Subcutaneous abdominal adipose tissue (tissue), 5 donors: ENCODE measurements around the gene MED13L.
"Not testable (repeated sequence)": the region's sequence is repeated elsewhere in the genome, so short reads cannot be mapped to it uniquely, and the experiment has no call there.

Experiments used
- H3K27ac ChIP-seq: one replicate; pipeline ENCODE4 v1.7.0; 2013; ENCODE audit warnings: low read depth, mild to moderate bottlenecking, inconsistent platforms, low read length, moderate library complexity
- H3K27me3 ChIP-seq, 5 donors: one replicate each; pipeline ENCODE4 v1.7.0; 2013; ENCODE audit warnings: low read length in 5 of 5, inconsistent platforms in 1 of 5; ENCODE audit not compliant: control insufficient read depth in 5 of 5, insufficient read depth in 4 of 5
- H3K36me3 ChIP-seq, 5 donors: one replicate each; pipeline ENCODE4 v1.7.0; 2013; ENCODE audit warnings: low read length in 5 of 5; ENCODE audit not compliant: control insufficient read depth in 5 of 5, insufficient read depth in 5 of 5
- H3K4me1 ChIP-seq, 5 donors: one replicate each; pipeline ENCODE4 v1.7.0; 2013; ENCODE audit warnings: low read length in 5 of 5, mild to moderate bottlenecking in 3 of 5, moderate library complexity in 1 of 5; ENCODE audit not compliant: control insufficient read depth in 5 of 5, insufficient read depth in 5 of 5
- H3K4me3 ChIP-seq, 5 donors: one replicate each; pipeline ENCODE4 v1.7.0; 2013; ENCODE audit warnings: low read length in 5 of 5, low read depth in 1 of 5
- H3K9ac ChIP-seq, 5 donors: one replicate each; pipeline ENCODE4 v1.7.0; 2013; ENCODE audit warnings: low read length in 5 of 5, mild to moderate bottlenecking in 4 of 5, moderate library complexity in 3 of 5
- H3K9me3 ChIP-seq, 5 donors: one replicate each; pipeline ENCODE4 v1.7.0; 2013; ENCODE audit warnings: low read length in 5 of 5; ENCODE audit not compliant: control insufficient read depth in 5 of 5
- donor health status: healthy.
- donor health status: healthy.
- donor health status: healthy.
- donor health status: healthy.
- donor health status: healthy.

The MED13L gene

GRCh38 chr12:116141110-116141832, 136.2 kb downstream of the MED13L start:
- H3K27me3 ChIP-seq = no peaks in the 10 kb centered on the region
- H3K27ac ChIP-seq = peak overlapping the region; percentile 6
- no peaks in the 10 kb centered on the region for H3K36me3 ChIP-seq
- H3K4me1 ChIP-seq = peaks cover 2 to 35% (median 33%) of the 10 kb centered on the region in 5 donors
- no peak overlapping the region for H3K9ac ChIP-seq
- H3K9me3 ChIP-seq = no peaks in the 10 kb centered on the region
- no peak overlapping the region for H3K4me3 ChIP-seq

- H3K36me3 ChIP-seq = no peaks in the 10 kb centered on the region
- H3K9ac ChIP-seq = no peak overlapping the region
- H3K4me1 ChIP-seq = peaks cover 2 to 35% (median 33%) of the 10 kb centered on the region in 5 donors
- no peak overlapping the region for H3K4me3 ChIP-seq
- H3K9me3 ChIP-seq = no peaks in the 10 kb centered on the region
- no peaks in the 10 kb centered on the region for H3K27me3 ChIP-seq
- H3K27ac ChIP-seq = peak overlapping the region; percentile 6
These were observed 137.0 kb downstream of the MED13L start for GRCh38 chr12:116140529-116140928.

DNA sequence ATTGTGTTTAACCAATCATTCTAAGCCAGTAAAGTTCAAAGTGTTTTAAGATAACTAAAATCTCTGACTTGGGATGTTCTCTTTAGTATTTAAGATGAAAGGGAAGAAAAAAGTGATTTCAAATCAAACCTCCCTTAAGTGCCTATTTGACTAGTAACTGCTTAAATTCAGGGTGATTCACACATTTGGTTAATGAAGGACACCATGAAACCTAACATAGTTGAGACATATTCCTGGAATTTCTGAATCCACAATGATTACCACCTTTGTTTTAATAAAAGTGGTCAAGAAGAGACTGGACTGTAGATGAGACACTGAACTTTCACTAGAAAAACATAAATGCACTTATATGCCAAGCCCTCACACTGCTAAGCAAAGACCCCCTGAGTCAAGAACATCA, 138.7 kb downstream of the MED13L start:
- Histone ChIP-seq H3K27ac (no peak overlapping the region), H3K9ac (no peak overlapping the region), H3K4me1 (peaks cover 2 to 35% (median 31%) of the 10 kb centered on the region in 5 donors), H3K36me3 (no peaks in the 10 kb centered on the region), H3K9me3 (no peaks in the 10 kb centered on the region), H3K4me3 (no peak overlapping the region), H3K27me3 (no peaks in the 10 kb centered on the region)

DNA sequence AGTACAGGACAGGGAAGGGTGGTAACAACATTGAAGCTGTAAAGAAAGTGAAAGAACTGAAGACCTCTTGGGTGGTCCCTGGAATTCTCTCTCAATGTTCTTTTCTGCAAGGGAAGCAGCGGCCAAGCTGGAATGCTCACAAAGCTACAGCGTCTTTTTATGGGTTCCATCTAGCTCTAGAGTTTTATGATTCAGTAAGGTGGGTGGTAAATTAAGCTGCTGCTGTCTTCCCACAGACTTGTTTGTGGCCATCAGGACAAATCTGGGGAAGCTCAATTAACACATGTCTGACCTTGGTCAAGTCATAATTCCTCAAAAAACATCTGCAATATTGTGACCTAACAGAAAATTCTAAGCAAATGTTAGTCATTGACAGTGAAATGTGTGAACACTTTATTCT, 139.1 kb downstream of the MED13L start:
- H3K4me1 ChIP-seq = peaks cover 4 to 35% (median 31%) of the 10 kb centered on the region in 5 donors
- no peak overlapping the region for H3K4me3 ChIP-seq
- H3K9ac ChIP-seq = no peak overlapping the region
- no peak overlapping the region for H3K27ac ChIP-seq
- no peaks in the 10 kb centered on the region for H3K36me3 ChIP-seq
- H3K27me3 ChIP-seq = no peaks in the 10 kb centered on the region
- no peaks in the 10 kb centered on the region for H3K9me3 ChIP-seq

DNA sequence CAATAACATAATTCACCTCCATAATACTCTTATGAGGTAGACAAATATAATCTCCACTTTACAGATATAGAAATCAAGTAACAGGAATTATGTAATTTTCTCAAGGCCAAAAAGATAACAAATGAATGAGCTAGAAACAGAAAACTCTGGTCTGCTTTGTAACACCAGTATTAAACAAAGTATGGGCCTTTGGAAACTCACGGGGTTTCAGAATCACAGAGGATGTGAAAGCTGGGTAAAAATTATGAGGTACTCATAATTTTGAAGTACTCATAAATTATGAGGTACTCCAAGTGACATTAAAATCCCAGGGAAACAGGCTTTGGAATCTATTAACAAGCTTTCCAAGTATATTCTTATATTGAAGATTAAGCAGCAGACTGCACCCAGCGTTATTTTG, 140.2 kb downstream of the MED13L start:
- peaks cover 2 to 37% (median 29%) of the 10 kb centered on the region in 5 donors for H3K4me1 ChIP-seq
- H3K27ac ChIP-seq = no peak overlapping the region
- H3K9ac ChIP-seq = no peak overlapping the region
- no peaks in the 10 kb centered on the region for H3K9me3 ChIP-seq
- no peaks in the 10 kb centered on the region for H3K27me3 ChIP-seq
- H3K4me3 ChIP-seq = no peak overlapping the region
- no peaks in the 10 kb centered on the region for H3K36me3 ChIP-seq

DNA sequence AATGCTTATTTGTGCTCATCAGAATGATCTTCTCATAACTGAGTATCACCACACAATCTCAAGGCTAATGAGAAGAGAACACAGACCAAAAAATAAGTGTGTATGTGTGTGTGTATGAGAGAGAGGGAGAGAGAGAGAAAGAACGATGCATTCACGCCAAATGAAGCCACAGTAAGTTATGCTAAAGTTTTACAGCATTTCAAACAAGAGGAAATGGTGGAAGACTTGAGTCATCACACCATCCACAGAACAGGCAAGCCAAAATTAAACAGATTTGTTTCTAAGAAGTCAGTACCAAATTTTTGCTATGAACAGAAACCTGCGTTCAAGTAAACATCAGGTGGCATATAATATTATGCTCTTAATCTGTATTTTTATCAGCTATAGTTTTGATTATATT, 141.2 kb downstream of the MED13L start:
- H3K36me3 ChIP-seq = no peaks in the 10 kb centered on the region
- no peak overlapping the region for H3K4me3 ChIP-seq
- no peaks in the 10 kb centered on the region for H3K9me3 ChIP-seq
- H3K4me1 ChIP-seq = peaks cover 2 to 43% (median 29%) of the 10 kb centered on the region in 5 donors
- no peaks in the 10 kb centered on the region for H3K27me3 ChIP-seq
- no peak overlapping the region for H3K27ac ChIP-seq
- no peak overlapping the region for H3K9ac ChIP-seq

- Histone ChIP-seq H3K9me3 (no peaks in the 10 kb centered on the region), H3K4me1 (peaks cover 5 to 49% (median 36%) of the 10 kb centered on the region in 5 donors), H3K9ac (no peak overlapping the region), H3K36me3 (no peaks in the 10 kb centered on the region), H3K4me3 (no peak overlapping the region), H3K27me3 (no peaks in the 10 kb centered on the region), H3K27ac (peak overlapping the region; percentile 7)
These were observed 142.1 kb downstream of the MED13L start for GRCh38 chr12:116135209-116135930.

DNA sequence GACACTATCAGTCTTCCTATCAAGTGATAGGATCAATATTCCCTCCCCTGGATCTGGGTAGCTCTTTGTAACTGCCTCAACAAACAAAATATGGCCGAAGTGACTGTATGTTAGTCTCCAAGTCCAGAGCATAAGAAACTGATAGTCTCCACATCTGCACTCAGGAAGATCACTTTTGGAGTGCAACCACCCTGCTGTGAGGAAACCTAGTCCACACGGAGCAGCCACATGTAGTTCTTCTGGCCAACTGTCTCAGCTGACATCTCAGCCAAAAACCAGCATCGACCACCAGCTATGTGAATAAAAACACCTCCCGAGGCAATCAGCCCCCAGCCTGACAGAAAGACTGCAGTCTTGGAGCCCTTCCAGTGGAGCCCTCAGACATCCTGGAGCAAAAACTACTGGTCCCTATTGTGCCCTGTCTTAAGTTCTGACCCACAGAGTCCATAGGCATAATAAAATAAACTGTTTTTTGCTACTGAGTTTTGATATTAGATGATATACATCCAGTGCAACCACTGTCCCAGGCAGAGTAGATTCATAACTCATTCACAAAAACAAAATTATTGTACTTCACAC, 143.8 kb downstream of the MED13L start:
- H3K9me3 ChIP-seq = no peaks in the 10 kb centered on the region
- no peaks in the 10 kb centered on the region for H3K27me3 ChIP-seq
- no peak overlapping the region for H3K27ac ChIP-seq
- no peak overlapping the region for H3K9ac ChIP-seq
- peaks cover 6 to 44% (median 34%) of the 10 kb centered on the region in 5 donors for H3K4me1 ChIP-seq
- no peak overlapping the region for H3K4me3 ChIP-seq
- H3K36me3 ChIP-seq = no peaks in the 10 kb centered on the region

GRCh38 chr12:116133149-116133548, 144.3 kb downstream of the MED13L start:
- no peak overlapping the region for H3K9ac ChIP-seq
- no peak overlapping the region for H3K4me3 ChIP-seq
- H3K4me1 ChIP-seq = peaks cover 6 to 41% (median 34%) of the 10 kb centered on the region in 5 donors
- H3K9me3 ChIP-seq = no peaks in the 10 kb centered on the region
- H3K27ac ChIP-seq = no peak overlapping the region
- H3K36me3 ChIP-seq = no peaks in the 10 kb centered on the region
- H3K27me3 ChIP-seq = no peaks in the 10 kb centered on the region

DNA sequence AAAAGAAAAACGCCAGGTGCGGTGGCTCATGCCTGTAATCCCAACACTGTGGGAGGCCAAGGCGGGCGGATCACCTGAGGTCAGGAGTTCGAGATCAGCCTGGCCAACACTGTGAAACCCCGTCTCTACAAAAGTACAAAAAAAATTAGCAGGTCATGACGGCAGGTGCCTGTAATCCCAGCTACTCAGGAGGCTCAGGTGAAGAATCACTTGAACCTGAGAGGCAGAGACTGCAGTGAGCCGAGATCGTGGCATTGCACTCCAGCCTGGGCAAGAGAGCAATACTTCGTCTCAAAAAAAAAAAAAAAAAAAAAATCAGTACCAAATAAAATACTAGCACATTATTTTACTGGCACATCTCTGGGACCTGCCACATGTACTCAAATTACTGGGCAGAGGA, 145.5 kb downstream of the MED13L start:
- H3K4me1 ChIP-seq = peaks cover 6 to 47% (median 37%) of the 10 kb centered on the region in 5 donors
- not testable (repeated sequence) for H3K27me3 ChIP-seq, H3K4me3 ChIP-seq, H3K27ac ChIP-seq, H3K9ac ChIP-seq, H3K9me3 ChIP-seq, H3K36me3 ChIP-seq
